Gastrocnemius medialis (tissue), 4 donors: ENCODE data around the gene TERB1. TPM values are rescaled to one million over a fixed set of nuclear protein-coding genes. Genes with fewer than 3 reads are reported as not detected.

Experiments used
- ATAC-seq, 2 donors: fragments of 150-250 bp; one replicate each; pipeline ENCODE4 v1.9.1; 2016
- DNase-seq, 2 donors: peaks; one replicate each; pipeline ENCODE4 v3.0.0-alpha.2; 2019
- H3K27ac ChIP-seq, 4 donors: fragments of 200-600 bp; sonication (generic); 1 replicate in 1 of 4; 2 replicates in 3 of 4; pipeline ENCODE4 v1.5.1; 2016 to 2018; ENCODE audit warnings: mild to moderate bottlenecking in 2 of 4, moderate library complexity in 1 of 4
- H3K27me3 ChIP-seq, 3 donors: fragments of 200-600 bp; sonication (generic) in 2 of 3; 1 replicate in 1 of 3; 2 replicates in 2 of 3; pipeline versions ENCODE4 v1.5.1 to v1.6.0; 2016 to 2019; ENCODE audit warnings: mild to moderate bottlenecking in 1 of 3, moderate library complexity in 1 of 3
- H3K36me3 ChIP-seq, 2 donors: fragments of 200-600 bp; sonication (generic) in 1 of 2; one replicate each; pipeline ENCODE4 v1.5.1; 2017 to 2018
- H3K4me1 ChIP-seq, 2 donors: fragments of 200-600 bp; sonication (generic) in 1 of 2; one replicate each; pipeline ENCODE4 v1.5.1; 2016 to 2017; ENCODE audit warnings: mild to moderate bottlenecking in 2 of 2
- H3K4me3 ChIP-seq, 4 donors: fragments of 200-600 bp; sonication (generic) in 3 of 4; 1 replicate in 1 of 4; 2 replicates in 3 of 4; pipeline ENCODE4 v1.5.1; 2016 to 2019; ENCODE audit warnings: mild to moderate bottlenecking in 2 of 4
- H3K9me3 ChIP-seq, 3 donors: fragments of 200-600 bp; sonication (generic) in 2 of 3; 1 replicate in 1 of 3; 2 replicates in 2 of 3; pipeline ENCODE4 v1.5.1; 2016 to 2019
- CTCF ChIP-seq, 5 experiments: fragments of 450-650 bp in 3 of 5; fragments of 200-600 bp in 2 of 5; sonication (generic) in 2 of 5; IDR thresholded peaks in 4 of 5; conservative IDR thresholded peaks in 1 of 5; 1 replicate in 4 of 5; 2 replicates in 1 of 5; pipeline ENCODE4 v1.5.1; 2016 to 2019; ENCODE audit warnings: antibody characterized with exemption in 5 of 5, mild to moderate bottlenecking in 3 of 5, moderate library complexity in 3 of 5
- POLR2A ChIP-seq, 2 donors: fragments of 450-650 bp; IDR thresholded peaks; one replicate each; pipeline ENCODE4 v1.6.1; 2017; ENCODE audit warnings: antibody characterized with exemption in 2 of 2, mild to moderate bottlenecking in 2 of 2, moderate library complexity in 2 of 2
- in situ Hi-C, 4 donors: fragments of 200-750 bp; cut with MboI; loops; one replicate each; pipeline versions ENCODE4 v1.15.0 to v1.8.0; 2017; ENCODE audit warnings: low sequenced_read_pairs in 4 of 4
- intact Hi-C: fragments of 100-400 bp; cut with DNase I; formaldehyde crosslinking; loops from one replicate; pipeline ENCODE4 v1.15.1; 2023; ENCODE audit warnings: low total_unique reads
- total RNA-seq, 4 donors: library from RNA; depleted of rRNA; stranded (reverse); fragments of >200 nt; gene quantifications; one replicate each; pipeline versions ENCODE4 v1.1.0 to v1.2.3, GENCODE V29; 2016

TERB1 gene
- total RNA-seq, 4 donors from 2014 or later = not detected

DNA sequence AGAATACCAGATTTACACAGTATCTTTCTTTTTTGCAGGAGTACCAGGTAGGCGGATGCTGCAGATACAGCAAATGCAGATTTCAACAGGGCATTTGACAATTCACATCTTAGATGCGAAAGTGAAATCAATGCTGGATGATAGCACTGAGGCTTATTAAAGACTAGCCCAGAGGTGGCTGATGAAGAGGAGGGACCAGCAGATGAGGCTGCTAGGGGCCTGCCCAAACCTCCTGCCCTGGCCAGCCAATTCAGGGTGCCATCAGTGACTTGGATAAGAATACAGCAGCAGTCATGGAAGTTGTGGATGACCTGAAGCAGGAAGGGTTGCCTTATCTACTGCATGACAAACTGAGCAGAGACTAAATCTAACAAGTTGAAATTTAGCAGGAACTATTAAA lies 48.4 kb downstream of the TERB1 start:
- in situ Hi-C loops = no loop called here
- no peak for ATAC-seq

GRCh38 chr16:66752379-66752778 lies 49.0 kb downstream of the TERB1 start:
- peaks cover 15 to 25% of the 10 kb centered on the region in 2 donors for H3K4me1 ChIP-seq
- no peaks in the 10 kb centered on the region for H3K27me3 ChIP-seq
- peak overlapping the region in 2 of 4 donors; percentile 74 to 84 for H3K4me3 ChIP-seq
- in situ Hi-C loops (no loop called here), intact Hi-C loops (no loop called here)
- no peak for DNase-seq
- TF ChIP-seq CTCF (IDR thresholded peaks at IDR 0.05 in 4 of 5, conservative IDR thresholded peaks at IDR 0.05 in 1 of 5) = no peak
- TF ChIP-seq POLR2A (IDR thresholded peaks at IDR 0.05) = no peak
- H3K27ac ChIP-seq = peak overlapping the region in 3 of 4 donors; percentile 78 to 96 (median 91)
- no peak for ATAC-seq
- peaks cover 0 to 20% of the 10 kb centered on the region in 2 donors for H3K36me3 ChIP-seq
- H3K9me3 ChIP-seq = no peaks in the 10 kb centered on the region

More for the DNA sequence above, 48.4 kb downstream of the TERB1 start:
- TF ChIP-seq CTCF (IDR thresholded peaks at IDR 0.05 in 4 of 5, conservative IDR thresholded peaks at IDR 0.05 in 1 of 5) (no peak), POLR2A (IDR thresholded peaks at IDR 0.05) (no peak)
- intact Hi-C loops = no loop called here
- Histone ChIP-seq H3K9me3 (no peaks in the 10 kb centered on the region), H3K27me3 (no peaks in the 10 kb centered on the region), H3K36me3 (peaks cover 0 to 15% of the 10 kb centered on the region in 2 donors), H3K4me3 (no peak overlapping the region), H3K4me1 (peaks cover 15 to 25% of the 10 kb centered on the region in 2 donors), H3K27ac (no peak overlapping the region)
- no peak for DNase-seq

GRCh38 chr16:66751992-66752322 lies 49.4 kb downstream of the TERB1 start:
- Histone ChIP-seq H3K4me3 (peak overlapping the region; percentile 43 to 98 (median 79)), H3K27me3 (no peaks in the 10 kb centered on the region), H3K4me1 (peaks cover 15 to 25% of the 10 kb centered on the region in 2 donors), H3K27ac (peak overlapping the region; percentile 78 to 96 (median 92)), H3K9me3 (no peaks in the 10 kb centered on the region), H3K36me3 (peaks cover 0 to 24% of the 10 kb centered on the region in 2 donors)
- ATAC-seq (no peak), DNase-seq (no peak)
- intact Hi-C loops = loop anchor here (1.0 to 2.0 kb wide), 5 partner anchors 11 to 144 kb away; partner anchors contain the start of gene CMTM4
- TF ChIP-seq POLR2A (IDR thresholded peaks at IDR 0.05) (no peak), CTCF (IDR thresholded peaks at IDR 0.05 in 4 of 5, conservative IDR thresholded peaks at IDR 0.05 in 1 of 5) (peak in 1 of 5 experiments; percentile 1)
- in situ Hi-C loops = no loop called here

DNA sequence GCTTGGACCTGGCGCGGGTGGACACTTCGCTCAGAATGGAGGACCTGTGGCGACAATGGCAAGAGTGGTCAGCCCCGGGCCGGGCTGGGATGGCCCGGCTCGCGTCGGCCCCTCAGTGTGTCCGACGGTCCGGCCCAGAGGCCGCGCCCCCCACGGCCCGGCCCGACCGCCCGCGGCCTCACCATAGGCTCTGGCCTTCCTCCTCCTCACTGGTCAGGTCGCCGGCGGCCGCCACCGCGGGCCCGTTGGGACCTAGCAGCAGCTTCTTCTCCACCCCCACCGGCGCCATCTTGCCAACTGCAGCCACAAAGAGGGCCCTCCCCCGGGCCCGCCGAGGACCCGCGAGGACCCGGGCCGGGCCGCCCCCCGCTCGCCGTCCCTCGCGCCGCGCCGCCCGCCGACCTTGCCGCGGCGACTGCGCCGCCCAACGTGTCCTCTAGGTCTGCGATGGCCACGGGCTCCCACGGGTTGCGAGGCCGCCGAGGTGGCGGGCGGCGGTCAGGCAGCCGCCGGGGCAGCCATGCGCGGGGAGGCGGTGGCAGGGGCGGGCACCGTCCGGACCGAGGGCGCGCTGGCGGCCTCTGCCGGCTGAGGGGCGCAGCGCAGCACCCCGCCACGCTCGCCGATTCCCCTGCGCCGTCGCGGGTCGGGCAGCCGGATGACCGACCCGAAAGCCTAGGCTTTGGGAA lies 49.9 kb downstream of the TERB1 start, which contains the start of gene DYNC1LI2:
Gene DYNC1LI2, minus strand, starts transcription at position 307 of the 689 bp plus-strand sequence. Its CDS starts 18 bp downstream, at position 289.
- H3K27ac ChIP-seq = peak within 1 kb of the TSS; percentile 78 to 96 (median 92)
- H3K36me3 ChIP-seq = peaks cover 0 to 24% of the 10 kb centered on the region in 2 donors
- ATAC-seq (peak; percentile 96 to 97), DNase-seq (peak; percentile 57 to 66)
- H3K9me3 ChIP-seq = no peaks in the 10 kb centered on the region
- intact Hi-C loops = loop anchor here (1.0 to 2.0 kb wide), 5 partner anchors 10 to 143 kb away; partner anchors contain the start of gene CMTM4
- in situ Hi-C loops = no loop called here
- H3K4me3 ChIP-seq = peak within 1 kb of the TSS; percentile 74 to 98 (median 91)
- peaks cover 15 to 25% of the 10 kb centered on the region in 2 donors for H3K4me1 ChIP-seq
- peak in 1 of 2 donors; percentile 37 for TF ChIP-seq POLR2A (IDR thresholded peaks at IDR 0.05)
- TF ChIP-seq CTCF (IDR thresholded peaks at IDR 0.05 in 4 of 5, conservative IDR thresholded peaks at IDR 0.05 in 1 of 5) = peak; percentile 73 to 99 (median 97)
- H3K27me3 ChIP-seq = no peaks in the 10 kb centered on the region
